ENCODE data around the gene RAB35. TPM values are rescaled to one million over a fixed set of nuclear protein-coding genes. Genes with fewer than 3 reads are reported as not detected.

The RAB35 gene
- total and polyA plus RNA-seq, 9 donors, result 21.3 to 34.9 (median 30.9) TPM

GRCh38 chr12:120136093-120136770 is 19.7 kb upstream of the RAB35 start:
- Histone ChIP-seq H3K4me3 (ENCODE audit: low read length) (no peak overlapping the region), H3K27me3 (ENCODE audit: control insufficient read depth, insufficient read depth, low read length) (no peaks in the 10 kb centered on the region), H3K36me3 (ENCODE audit: control insufficient read depth, insufficient read depth, low read length) (peaks cover 96% of the 10 kb centered on the region), H3K4me1 (ENCODE audit: control insufficient read depth, insufficient read depth, low read length) (no peaks in the 10 kb centered on the region), H3K27ac (ENCODE audit: low read length) (no peak overlapping the region), H3K9me3 (replicated peaks; ENCODE audit: control insufficient read depth, low read depth, low read length) (no peaks in the 10 kb centered on the region)
- no peak for DNase-seq
- 94% methylated on average over 9 of the region's 11 CpGs for WGBS (ENCODE audit: insufficient coverage)

GRCh38 chr12:120134307-120134980 is 17.9 kb upstream of the RAB35 start:
- no peak overlapping the region for H3K4me3 ChIP-seq (ENCODE audit: low read length)
- H3K4me1 ChIP-seq (ENCODE audit: control insufficient read depth, insufficient read depth, low read length), result no peaks in the 10 kb centered on the region
- no peaks in the 10 kb centered on the region for H3K27me3 ChIP-seq (ENCODE audit: control insufficient read depth, insufficient read depth, low read length)
- peaks cover 96% of the 10 kb centered on the region for H3K36me3 ChIP-seq (ENCODE audit: control insufficient read depth, insufficient read depth, low read length)
- DNase-seq, result no peak
- WGBS (ENCODE audit: insufficient coverage), result 98% methylated on average over 19 of the region's 20 CpGs
- no peaks in the 10 kb centered on the region for H3K9me3 ChIP-seq (replicated peaks; ENCODE audit: control insufficient read depth, low read depth, low read length)
- H3K27ac ChIP-seq (ENCODE audit: low read length), result no peak overlapping the region

DNA sequence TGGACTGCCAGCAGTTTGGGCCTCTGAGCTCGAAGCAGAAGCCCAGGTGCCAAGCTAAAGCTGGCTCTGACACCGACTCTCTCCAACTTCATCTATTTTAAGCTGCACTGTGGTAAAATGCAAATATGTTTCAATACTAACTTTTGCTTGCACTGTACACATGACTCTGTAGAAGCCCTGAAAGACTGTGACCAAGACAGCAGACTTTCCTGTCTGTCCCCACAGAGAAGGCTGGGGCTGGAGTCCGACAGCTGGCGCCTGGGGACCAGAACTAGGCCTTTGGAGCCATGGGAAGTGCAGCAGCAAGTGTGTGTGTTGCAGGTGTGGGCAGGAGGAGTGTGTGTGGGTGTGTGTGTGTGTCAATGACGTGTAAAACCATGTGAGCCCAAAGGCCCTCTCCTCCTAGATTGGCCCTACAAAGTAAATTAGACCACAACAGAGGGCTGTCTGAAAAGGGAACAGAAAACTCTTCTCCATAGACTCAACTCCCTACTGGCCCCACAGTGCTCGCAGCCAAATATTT is 16.4 kb upstream of the RAB35 start:
- H3K27me3 ChIP-seq (ENCODE audit: control insufficient read depth, insufficient read depth, low read length), result no peaks in the 10 kb centered on the region
- H3K4me3 ChIP-seq (ENCODE audit: low read length), result no peak overlapping the region
- H3K4me1 ChIP-seq (ENCODE audit: control insufficient read depth, insufficient read depth, low read length), result no peaks in the 10 kb centered on the region
- no peak overlapping the region for H3K27ac ChIP-seq (ENCODE audit: low read length)
- 100% methylated on average over 2 of the region's 6 CpGs for WGBS (ENCODE audit: insufficient coverage)
- no peak for DNase-seq
- peaks cover 94% of the 10 kb centered on the region for H3K36me3 ChIP-seq (ENCODE audit: control insufficient read depth, insufficient read depth, low read length)
- H3K9me3 ChIP-seq (replicated peaks; ENCODE audit: control insufficient read depth, low read depth, low read length), result no peaks in the 10 kb centered on the region

DNA sequence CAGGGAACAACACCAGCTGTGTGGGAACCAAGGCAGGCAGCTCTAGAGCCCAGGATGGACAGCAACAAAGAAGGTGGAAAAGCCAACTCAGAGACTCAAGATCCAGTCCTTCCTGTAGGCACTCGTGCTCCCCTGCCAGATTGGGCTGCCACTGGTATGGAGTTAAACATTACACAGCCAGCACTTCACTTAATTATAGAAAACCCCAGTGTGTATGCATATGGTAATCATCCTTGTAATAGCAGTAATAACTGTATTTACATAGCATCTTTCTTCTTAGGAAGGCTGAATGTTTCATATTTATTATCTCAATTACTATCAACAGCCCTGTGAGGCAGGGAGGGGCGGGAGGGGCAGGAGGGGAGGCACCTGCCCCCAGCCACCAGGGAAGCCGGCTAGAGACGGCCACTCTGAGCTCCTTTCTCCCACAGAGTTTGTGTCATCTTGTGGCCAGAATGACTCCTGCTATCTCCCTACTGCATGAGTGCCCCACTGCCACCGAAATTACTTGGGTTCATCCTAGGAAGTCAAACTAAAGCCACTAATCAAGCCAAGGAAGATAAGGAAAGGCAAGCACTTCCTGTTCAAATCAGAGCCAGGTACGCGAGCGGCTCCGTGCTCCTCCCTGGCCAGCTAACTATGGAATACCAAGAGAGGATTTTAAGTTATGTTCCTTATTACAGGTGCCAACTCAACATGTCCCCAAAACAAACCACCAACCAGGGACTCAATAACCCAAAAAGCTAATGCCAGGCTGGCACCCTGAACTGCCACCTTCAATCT is 15.7 kb upstream of the RAB35 start:
- no peak for DNase-seq
- Histone ChIP-seq H3K27ac (ENCODE audit: low read length) (no peak overlapping the region), H3K4me1 (ENCODE audit: control insufficient read depth, insufficient read depth, low read length) (no peaks in the 10 kb centered on the region), H3K27me3 (ENCODE audit: control insufficient read depth, insufficient read depth, low read length) (no peaks in the 10 kb centered on the region), H3K9me3 (replicated peaks; ENCODE audit: control insufficient read depth, low read depth, low read length) (no peaks in the 10 kb centered on the region), H3K4me3 (ENCODE audit: low read length) (no peak overlapping the region), H3K36me3 (ENCODE audit: control insufficient read depth, insufficient read depth, low read length) (peaks cover 94% of the 10 kb centered on the region)
- 82% methylated on average over 2 of the region's 9 CpGs for WGBS (ENCODE audit: insufficient coverage)

GRCh38 chr12:120131116-120131515 is 14.6 kb upstream of the RAB35 start:
- no peak for DNase-seq
- Histone ChIP-seq H3K36me3 (ENCODE audit: control insufficient read depth, insufficient read depth, low read length) (peaks cover 91% of the 10 kb centered on the region), H3K4me1 (ENCODE audit: control insufficient read depth, insufficient read depth, low read length) (no peaks in the 10 kb centered on the region), H3K9me3 (replicated peaks; ENCODE audit: control insufficient read depth, low read depth, low read length) (no peaks in the 10 kb centered on the region), H3K27me3 (ENCODE audit: control insufficient read depth, insufficient read depth, low read length) (no peaks in the 10 kb centered on the region), H3K27ac (ENCODE audit: low read length) (no peak overlapping the region), H3K4me3 (ENCODE audit: low read length) (no peak overlapping the region)
- 97% methylated on average over 15 of the region's 15 CpGs for WGBS (ENCODE audit: insufficient coverage)

DNA sequence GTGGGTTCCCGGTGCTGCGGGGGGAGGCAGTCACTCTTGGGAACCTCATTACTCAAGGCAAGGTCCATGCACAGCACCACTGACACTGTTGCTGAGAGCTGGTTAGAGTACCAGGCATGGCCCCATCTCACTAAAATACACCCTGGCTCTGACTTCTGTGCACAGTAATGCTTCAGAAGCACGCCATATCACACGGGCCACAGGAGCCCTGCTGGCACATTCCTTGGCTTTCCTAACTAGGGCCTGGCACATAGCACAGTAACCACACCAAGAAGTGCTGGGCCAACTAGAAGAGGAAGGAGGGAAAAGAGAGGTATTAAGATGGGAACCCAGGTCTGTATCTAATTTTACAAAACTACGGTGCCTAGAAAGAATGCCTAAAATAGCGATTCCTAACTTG is 13.5 kb upstream of the RAB35 start:
- Histone ChIP-seq H3K36me3 (ENCODE audit: control insufficient read depth, insufficient read depth, low read length) (peaks cover 89% of the 10 kb centered on the region), H3K4me1 (ENCODE audit: control insufficient read depth, insufficient read depth, low read length) (no peaks in the 10 kb centered on the region), H3K27ac (ENCODE audit: low read length) (no peak overlapping the region), H3K4me3 (ENCODE audit: low read length) (no peak overlapping the region), H3K27me3 (ENCODE audit: control insufficient read depth, insufficient read depth, low read length) (no peaks in the 10 kb centered on the region), H3K9me3 (replicated peaks; ENCODE audit: control insufficient read depth, low read depth, low read length) (no peaks in the 10 kb centered on the region)
- 92% methylated on average over 5 of the region's 6 CpGs for WGBS (ENCODE audit: insufficient coverage)
- DNase-seq, result no peak

DNA sequence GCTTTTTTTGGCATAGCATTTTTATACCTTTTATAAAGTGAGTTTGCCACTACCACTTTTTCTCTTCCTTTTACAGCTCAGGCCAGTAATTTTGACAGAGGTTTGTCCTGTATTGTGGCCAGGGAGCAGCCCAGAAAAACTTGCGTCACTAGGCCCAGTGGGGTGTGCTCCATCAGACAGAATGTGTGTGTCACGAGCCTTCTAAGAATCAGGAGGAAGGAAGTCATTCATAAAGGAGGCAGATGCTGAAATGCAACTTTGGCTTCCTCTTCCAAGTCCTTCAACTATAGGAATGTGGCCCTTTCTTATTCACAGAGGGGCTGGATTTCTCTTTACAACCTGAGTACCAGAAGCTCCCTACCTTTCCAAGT is 10.1 kb upstream of the RAB35 start:
- no peaks in the 10 kb centered on the region for H3K27me3 ChIP-seq (ENCODE audit: control insufficient read depth, insufficient read depth, low read length)
- H3K9me3 ChIP-seq (replicated peaks; ENCODE audit: control insufficient read depth, low read depth, low read length), result no peaks in the 10 kb centered on the region
- peak; percentile 82 for DNase-seq
- no peak overlapping the region for H3K4me3 ChIP-seq (ENCODE audit: low read length)
- WGBS (ENCODE audit: insufficient coverage), result 50% methylated on average over 2 of the region's 2 CpGs
- peak overlapping the region; percentile 15 for H3K27ac ChIP-seq (ENCODE audit: low read length)
- peaks cover 56% of the 10 kb centered on the region for H3K36me3 ChIP-seq (ENCODE audit: control insufficient read depth, insufficient read depth, low read length)
- no peaks in the 10 kb centered on the region for H3K4me1 ChIP-seq (ENCODE audit: control insufficient read depth, insufficient read depth, low read length)

DNA sequence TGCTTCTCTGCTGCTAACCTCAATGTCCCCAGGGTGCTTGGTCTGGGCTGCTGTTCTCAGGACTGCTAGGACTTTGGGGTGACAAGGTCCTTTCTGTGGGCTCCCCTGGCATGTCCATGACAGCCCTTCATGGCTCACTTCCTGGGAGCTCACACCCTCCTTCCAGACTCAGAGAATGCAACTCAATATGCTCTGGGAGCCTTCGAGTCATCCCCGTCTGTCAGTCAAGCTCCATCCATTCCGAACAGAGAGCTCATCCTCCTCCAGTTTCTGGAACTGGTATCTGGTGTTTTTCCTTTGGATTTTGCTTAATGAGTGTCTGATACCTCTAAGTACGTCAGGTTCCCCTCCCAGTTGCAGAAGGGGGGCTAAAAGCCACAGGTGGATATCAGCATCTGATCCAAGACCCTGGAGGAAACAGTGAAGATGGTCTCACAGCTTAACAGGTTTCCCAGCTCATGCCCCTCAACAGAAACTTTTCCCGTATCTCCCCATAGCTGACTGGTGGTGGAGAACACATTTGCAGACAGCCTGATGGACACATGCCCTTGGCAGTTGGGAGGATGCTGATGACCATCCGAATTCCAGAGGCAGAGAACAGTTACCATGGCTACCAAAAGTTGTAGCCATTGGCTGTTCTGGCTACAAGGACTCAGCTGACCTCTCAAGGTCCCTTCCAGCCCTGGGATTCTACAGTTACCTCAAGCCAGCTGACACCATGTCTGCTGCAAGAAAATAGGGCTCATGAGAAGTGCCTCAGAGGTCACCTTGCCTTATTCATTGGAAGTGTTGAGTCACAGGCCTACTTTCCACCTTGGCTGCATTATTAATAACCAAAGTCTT is 9.5 kb upstream of the RAB35 start:
- no peak for DNase-seq
- Histone ChIP-seq H3K4me3 (ENCODE audit: low read length) (no peak overlapping the region), H3K4me1 (ENCODE audit: control insufficient read depth, insufficient read depth, low read length) (no peaks in the 10 kb centered on the region), H3K36me3 (ENCODE audit: control insufficient read depth, insufficient read depth, low read length) (peaks cover 50% of the 10 kb centered on the region), H3K27me3 (ENCODE audit: control insufficient read depth, insufficient read depth, low read length) (no peaks in the 10 kb centered on the region), H3K9me3 (replicated peaks; ENCODE audit: control insufficient read depth, low read depth, low read length) (no peaks in the 10 kb centered on the region), H3K27ac (ENCODE audit: low read length) (peak overlapping the region; percentile 15)
- whole genome bisulfite sequencing (ENCODE audit: insufficient coverage), result 50% methylated on average over 1 of the region's 6 CpGs

DNA sequence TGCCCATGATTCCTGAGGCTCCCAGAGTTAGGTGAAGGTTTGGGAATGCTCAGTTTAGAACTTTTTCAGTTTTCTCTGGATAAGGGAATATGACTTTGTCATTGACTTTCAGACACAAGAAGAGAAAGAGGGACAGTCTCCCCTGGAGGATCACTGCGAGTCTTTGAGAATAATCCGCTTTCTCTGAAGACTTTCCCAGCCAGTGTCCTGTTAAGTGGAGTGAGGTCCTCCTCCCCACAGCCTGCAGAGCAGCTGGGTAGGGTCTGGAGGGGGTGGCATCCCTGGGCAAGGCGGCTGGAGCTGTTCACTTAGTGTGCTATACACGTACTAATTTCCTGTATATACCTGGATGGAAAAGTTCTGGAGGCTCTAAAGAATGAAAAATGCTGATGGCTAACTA is 8.5 kb upstream of the RAB35 start:
- Histone ChIP-seq H3K4me1 (ENCODE audit: control insufficient read depth, insufficient read depth, low read length) (no peaks in the 10 kb centered on the region), H3K36me3 (ENCODE audit: control insufficient read depth, insufficient read depth, low read length) (peaks cover 40% of the 10 kb centered on the region)
- WGBS (ENCODE audit: insufficient coverage), result 93% methylated on average over 2 of the region's 4 CpGs

More for the DNA sequence above, 8.5 kb upstream of the RAB35 start:
- Histone ChIP-seq H3K9me3 (replicated peaks; ENCODE audit: control insufficient read depth, low read depth, low read length) (no peaks in the 10 kb centered on the region), H3K27ac (ENCODE audit: low read length) (no peak overlapping the region), H3K4me3 (ENCODE audit: low read length) (no peak overlapping the region), H3K27me3 (ENCODE audit: control insufficient read depth, insufficient read depth, low read length) (no peaks in the 10 kb centered on the region)
- no peak for DNase-seq
